Stimulated activated CD8-positive, alpha-beta memory T cell treated with anti-CD3 and anti-CD28 coated beads, Interleukin-12 subunit alpha, Interleukin-12 subunit beta, amount 100 ng/mL, for 4 hours (primary cell): ENCODE data around the gene UVSSA.

Experiments used
- DNase-seq: peaks from one replicate; pipeline ENCODE4 v3.0.0-alpha.2; 2020; ENCODE audit warnings: low read depth

The UVSSA gene

GRCh38 chr4:1346781-1347409, at the start of gene UVSSA:
TSS of gene UVSSA (plus strand) at chr4:1347208. CDS start at chr4:1348092, 884 bp downstream.
- DNase-seq = peak; percentile 100

GRCh38 chr4:1297456-1298325, 49.3 kb upstream of the UVSSA start:
- DNase-seq = no peak

- no peak for DNase-seq
Observed at GRCh38 chr4:1298461-1298860, 48.5 kb upstream of the UVSSA start.

- no peak for DNase-seq
Observed at GRCh38 chr4:1299301-1299860, 47.6 kb upstream of the UVSSA start.

GRCh38 chr4:1300466-1301455, 46.2 kb upstream of the UVSSA start:
- DNase-seq = no peak

GRCh38 chr4:1302159-1302558, 44.8 kb upstream of the UVSSA start:
- DNase-seq = no peak

- no peak for DNase-seq
Observed at GRCh38 chr4:1305261-1305711, 41.7 kb upstream of the UVSSA start.

GRCh38 chr4:1305781-1306455, 41.1 kb upstream of the UVSSA start:
- DNase-seq = no peak

- no peak for DNase-seq
Observed at GRCh38 chr4:1307951-1308735, 38.9 kb upstream of the UVSSA start.

GRCh38 chr4:1309261-1310010, 37.6 kb upstream of the UVSSA start:
- DNase-seq = peak; percentile 37

- DNase-seq = no peak
Observed at GRCh38 chr4:1310031-1310795, 36.8 kb upstream of the UVSSA start.

- DNase-seq = no peak
Observed at GRCh38 chr4:1310796-1311631, 36.0 kb upstream of the UVSSA start.

GRCh38 chr4:1312821-1313640, 34.0 kb upstream of the UVSSA start:
- DNase-seq = no peak

- DNase-seq = no peak
Observed at GRCh38 chr4:1315306-1315705, 31.7 kb upstream of the UVSSA start.

- no peak for DNase-seq
Observed at GRCh38 chr4:1315836-1316536, 31.0 kb upstream of the UVSSA start.

- no peak for DNase-seq
Observed at GRCh38 chr4:1316537-1317168, 30.4 kb upstream of the UVSSA start.
